HG02938 (cell line): ENCODE data around the gene ZNF891.

Experiments used
- ATAC-seq: cut with Tn5 transposase; IDR thresholded peaks from one replicate; pipeline ENCODE4 v1.9.1; 2021; ENCODE audit warnings: mild to moderate bottlenecking, moderate library complexity; ENCODE audit not compliant: unreplicated experiment

The ZNF891 gene

GRCh38 chr12:133063556-133063955 lies 66.5 kb downstream of the ZNF891 start:
- ATAC-seq = no peak

DNA sequence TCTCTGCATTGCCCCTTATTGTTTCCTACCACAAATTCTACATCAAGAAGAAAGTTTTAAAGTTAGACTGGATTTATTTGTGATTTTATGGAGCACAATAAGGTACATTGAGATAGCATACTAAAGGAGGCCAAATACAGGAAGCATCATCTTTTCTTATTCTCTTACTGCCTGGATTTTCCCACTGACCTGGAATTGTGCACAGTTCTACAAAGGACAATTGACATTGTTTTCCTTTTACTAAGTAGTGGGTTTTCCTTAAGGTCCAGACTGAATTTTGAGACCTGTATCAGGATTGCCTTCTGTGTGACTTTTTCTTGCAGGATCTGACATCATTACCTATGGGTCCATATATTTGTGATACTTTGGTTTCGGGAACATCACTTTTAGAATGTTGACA lies 68.1 kb downstream of the ZNF891 start:
- ATAC-seq = no peak

DNA sequence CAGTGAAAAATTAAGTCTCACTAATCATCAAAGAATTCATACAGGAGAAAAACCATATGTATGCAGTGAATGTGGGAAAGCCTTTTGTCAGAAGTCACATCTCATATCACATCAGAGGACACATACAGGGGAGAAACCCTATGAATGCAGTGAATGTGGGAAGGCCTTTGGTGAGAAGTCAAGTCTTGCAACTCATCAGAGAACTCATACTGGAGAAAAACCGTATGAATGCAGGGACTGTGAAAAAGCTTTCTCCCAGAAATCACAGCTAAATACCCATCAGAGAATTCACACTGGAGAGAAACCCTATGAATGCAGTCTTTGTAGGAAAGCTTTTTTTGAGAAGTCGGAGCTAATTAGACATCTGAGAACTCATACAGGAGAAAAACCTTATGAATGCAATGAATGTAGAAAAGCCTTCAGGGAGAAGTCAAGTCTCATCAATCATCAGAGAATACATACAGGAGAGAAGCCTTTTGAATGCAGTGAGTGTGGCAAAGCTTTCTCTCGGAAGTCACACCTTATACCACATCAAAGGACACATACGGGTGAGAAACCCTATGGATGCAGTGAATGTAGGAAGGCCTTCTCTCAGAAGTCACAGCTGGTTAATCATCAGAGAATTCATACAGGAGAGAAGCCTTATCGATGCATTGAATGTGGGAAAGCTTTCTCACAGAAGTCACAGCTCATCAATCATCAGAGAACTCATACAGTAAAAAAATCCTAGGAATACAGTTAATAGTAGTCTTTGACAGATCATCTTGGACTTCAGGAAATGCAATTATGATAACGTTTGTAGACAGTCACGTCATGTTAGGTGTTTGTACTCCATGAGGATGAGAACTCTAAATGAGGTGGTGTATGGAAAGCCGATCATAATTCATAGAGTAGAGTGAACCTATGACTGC lies 71.6 kb downstream of the ZNF891 start:
- no peak for ATAC-seq

DNA sequence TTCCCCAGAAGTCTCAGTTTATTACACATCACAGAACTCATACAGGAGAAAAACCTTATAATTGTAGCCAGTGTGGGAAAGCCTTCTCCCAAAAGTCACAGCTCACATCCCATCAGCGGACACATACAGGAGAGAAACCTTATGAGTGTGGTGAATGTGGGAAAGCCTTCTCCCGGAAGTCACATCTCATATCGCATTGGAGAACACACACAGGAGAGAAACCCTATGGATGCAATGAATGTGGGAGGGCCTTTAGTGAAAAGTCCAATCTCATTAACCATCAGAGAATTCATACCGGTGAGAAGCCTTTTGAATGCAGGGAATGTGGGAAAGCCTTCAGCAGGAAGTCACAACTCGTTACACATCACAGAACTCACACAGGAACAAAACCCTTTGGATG lies 72.6 kb downstream of the ZNF891 start:
- no peak for ATAC-seq
